Right lung (tissue), 5 donors: ENCODE measurements around the gene PLSCR1. TPM values are rescaled to one million over a fixed set of nuclear protein-coding genes. Genes with fewer than 3 reads are reported as not detected.
"Not testable (repeated sequence)": the region's sequence is repeated elsewhere in the genome, so short reads cannot be mapped to it uniquely, and the experiment has no call there.

Source experiments
- DNase-seq, 2 donors: peaks; one replicate each; pipeline ENCODE4 v3.0.0-alpha.2; 2013
- polyA plus RNA-seq, 5 donors: library from polyadenylated mRNA; unstranded; fragments of 120-200 nt; gene quantifications; one replicate each; pipeline versions ENCODE4 v1.2.1 to v1.2.3, GENCODE V29; 2013; ENCODE audit warnings: inconsistent platforms in 1 of 5, low replicate concordance in 1 of 5; ENCODE audit not compliant: insufficient read length in 5 of 5, insufficient read depth in 1 of 5

The PLSCR1 gene
- polyA plus RNA-seq, 5 donors, result 62.7 to 95.8 (median 85.1) TPM

DNA sequence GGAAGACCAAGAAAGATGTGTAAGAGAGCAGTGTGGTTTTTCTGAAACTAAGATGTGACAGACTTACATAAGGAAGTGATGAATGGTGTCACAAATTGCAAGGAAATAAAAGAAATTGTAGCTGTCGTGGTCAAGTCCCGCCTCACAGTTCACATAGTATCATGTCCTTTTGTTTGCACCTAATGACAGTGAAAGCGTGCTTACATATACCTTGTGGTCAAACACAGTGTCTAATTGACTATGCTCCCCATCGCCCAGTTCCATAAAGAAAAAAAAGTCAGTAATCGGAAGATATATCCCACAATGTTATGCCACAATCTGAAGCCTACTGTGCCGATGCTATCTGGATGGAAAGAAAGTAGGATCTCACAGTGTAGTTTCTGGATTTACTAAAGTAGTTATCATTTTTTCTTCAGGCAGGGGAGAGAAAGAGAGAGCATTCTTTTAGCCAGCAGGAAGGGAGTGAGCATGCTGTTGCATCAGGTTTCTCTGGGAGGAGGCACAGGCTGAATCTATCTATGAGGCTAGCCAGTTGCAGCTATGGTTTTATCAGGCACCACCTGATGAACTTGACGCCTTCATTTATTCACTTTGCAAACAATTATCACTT lies 9.8 kb upstream of the PLSCR1 start:
- DNase-seq, result no peak

DNA sequence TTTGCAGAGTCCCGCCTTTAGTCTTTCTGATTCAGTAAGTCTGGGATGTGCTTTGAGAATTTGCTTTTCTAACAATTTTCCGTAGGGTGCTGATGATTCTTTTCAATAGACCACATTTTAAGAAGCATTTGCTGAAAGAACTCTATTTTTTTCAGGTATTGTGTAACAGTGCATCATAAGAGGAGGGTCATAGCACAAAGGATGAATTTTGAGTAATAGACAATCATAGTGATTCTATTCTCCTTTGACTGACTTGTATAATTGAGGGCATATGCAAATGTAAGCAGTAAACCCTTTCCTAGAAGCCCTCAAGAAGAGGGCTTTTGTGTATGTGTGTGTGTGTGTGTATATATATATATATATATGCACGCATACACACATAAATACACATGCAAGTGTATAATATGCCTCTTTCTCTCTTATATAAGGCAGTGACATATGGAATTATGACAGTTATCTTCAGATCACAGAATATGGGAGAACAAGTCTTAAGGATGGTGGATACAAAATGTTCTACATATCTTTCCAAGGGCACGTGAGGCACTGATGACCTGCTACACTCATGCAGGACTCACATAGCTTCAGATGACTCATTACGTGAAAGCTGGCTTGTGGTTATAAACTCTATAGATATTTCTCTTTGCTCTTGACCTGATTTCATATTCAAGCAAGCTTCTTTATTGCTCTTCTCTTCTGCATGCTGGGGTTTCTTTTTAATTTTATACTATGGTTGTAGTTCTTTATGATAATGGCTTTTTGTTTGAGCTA lies 6.5 kb upstream of the PLSCR1 start:
- no peak for DNase-seq

- DNase-seq, result no peak
Observed at GRCh38 chr3:146550070-146550615, 5.7 kb upstream of the PLSCR1 start.

DNA sequence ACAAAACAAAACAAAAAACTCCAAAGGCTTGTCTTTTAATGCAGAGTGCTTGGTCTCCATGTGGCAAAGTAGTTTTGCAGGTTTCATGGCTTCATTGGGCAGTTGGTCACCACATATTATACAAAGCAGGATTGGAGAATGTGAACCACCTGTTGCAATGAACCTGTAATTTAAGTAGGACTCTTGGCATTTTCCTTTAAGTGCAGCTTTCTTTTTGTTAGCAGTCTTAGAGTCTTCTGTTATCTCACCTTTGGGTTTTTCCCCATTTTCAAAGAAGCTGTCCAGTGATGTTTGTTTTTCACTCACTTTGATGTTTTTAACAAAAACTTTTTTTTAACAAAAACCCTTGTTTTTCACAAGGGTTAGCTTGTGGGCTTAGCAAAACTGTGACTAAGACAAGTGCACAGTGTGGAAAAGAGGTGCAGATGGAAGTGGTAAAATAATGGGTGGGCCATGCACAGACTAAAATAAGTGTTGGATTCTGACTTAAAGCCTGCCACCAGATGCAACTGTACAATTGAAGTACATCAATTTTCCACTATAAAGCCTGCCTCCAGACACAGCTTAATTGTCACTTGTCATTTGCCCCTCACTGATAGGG lies 2.9 kb upstream of the PLSCR1 start:
- no peak for DNase-seq

DNA sequence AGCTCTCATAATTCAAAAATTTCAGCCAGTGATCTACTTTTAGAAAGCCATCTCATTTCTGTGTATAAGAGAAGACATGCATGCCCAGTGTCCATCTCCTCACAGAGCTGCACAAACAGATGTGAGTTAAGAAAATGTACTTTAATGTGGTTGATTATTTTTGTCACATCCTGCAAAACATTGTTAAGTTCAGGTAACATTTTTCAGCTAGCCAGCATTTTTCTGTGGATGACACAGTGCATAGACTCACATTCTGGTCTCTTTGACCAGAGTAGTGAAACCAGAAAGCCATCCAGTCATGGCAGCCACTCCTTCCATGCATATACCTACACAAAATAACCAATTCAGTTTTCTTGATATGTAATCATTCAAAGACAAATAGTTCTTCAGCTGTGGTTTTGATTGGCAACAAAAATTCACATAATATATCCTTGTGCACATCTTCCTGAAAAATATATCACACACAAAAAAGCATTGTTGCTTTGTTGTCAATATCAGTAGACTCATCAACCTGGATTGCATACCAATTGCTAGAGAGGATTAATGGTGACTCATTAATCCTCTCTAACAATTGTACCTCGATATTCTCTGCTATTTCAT lies 2.1 kb upstream of the PLSCR1 start:
- no peak for DNase-seq

- no peak for DNase-seq
Observed at GRCh38 chr3:146544929-146545528, 622 bp upstream of the PLSCR1 start.

GRCh38 chr3:146543461-146544001 lies 876 bp downstream of the PLSCR1 start:
- DNase-seq, result peak; percentile 58 to 61

DNA sequence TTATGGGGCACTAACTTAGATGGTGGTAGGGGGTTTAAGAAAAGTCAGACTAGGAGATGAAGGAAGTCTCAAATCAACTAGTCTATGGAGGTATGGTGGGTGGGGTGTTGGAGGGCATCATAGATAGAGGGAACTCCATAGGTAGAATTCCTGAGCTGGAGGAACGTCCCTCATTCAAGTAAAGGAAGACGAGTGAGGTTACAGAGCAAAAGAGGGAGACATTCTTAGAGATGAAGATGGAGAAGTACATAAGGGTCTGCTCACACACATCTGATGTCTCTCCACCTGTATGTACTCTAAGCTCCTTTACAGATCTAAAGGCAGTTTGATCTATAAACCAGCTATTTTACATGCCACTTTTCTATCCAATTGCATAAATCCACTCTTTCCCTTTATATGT lies 1.4 kb downstream of the PLSCR1 start:
- DNase-seq, result no peak

DNA sequence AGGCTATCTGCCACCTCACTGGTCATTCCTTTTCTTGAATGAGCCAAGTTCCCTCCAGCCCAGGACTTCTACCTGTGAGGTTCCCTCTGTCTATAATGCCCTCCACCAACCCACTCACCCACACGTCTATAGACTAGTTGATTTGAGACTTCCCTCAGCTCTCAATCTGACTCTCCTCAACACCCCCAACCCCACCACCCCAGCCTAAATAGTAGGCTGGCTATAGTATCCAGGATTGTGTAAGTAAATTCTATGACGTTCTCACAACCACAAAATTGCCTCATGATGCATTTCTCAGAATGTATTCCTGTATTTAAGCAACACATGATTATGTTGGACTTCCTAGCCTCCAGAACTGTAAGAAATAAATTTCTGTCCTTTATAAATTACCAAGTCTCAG lies 2.2 kb downstream of the PLSCR1 start:
- no peak for DNase-seq

GRCh38 chr3:146540978-146541377 lies 3.4 kb downstream of the PLSCR1 start:
- DNase-seq, result no peak

GRCh38 chr3:146540236-146540635 lies 4.2 kb downstream of the PLSCR1 start:
- no peak for DNase-seq

- no peak for DNase-seq
Observed at GRCh38 chr3:146539315-146539714, 5.1 kb downstream of the PLSCR1 start.

GRCh38 chr3:146537603-146538002 lies 6.8 kb downstream of the PLSCR1 start:
- no peak for DNase-seq

- no peak for DNase-seq
Observed at GRCh38 chr3:146536681-146537080, 7.7 kb downstream of the PLSCR1 start.

- DNase-seq, result no peak
Observed at GRCh38 chr3:146532406-146532805, 12.0 kb downstream of the PLSCR1 start.

- no peak for DNase-seq
Observed at GRCh38 chr3:146530609-146531008, 13.8 kb downstream of the PLSCR1 start.

DNA sequence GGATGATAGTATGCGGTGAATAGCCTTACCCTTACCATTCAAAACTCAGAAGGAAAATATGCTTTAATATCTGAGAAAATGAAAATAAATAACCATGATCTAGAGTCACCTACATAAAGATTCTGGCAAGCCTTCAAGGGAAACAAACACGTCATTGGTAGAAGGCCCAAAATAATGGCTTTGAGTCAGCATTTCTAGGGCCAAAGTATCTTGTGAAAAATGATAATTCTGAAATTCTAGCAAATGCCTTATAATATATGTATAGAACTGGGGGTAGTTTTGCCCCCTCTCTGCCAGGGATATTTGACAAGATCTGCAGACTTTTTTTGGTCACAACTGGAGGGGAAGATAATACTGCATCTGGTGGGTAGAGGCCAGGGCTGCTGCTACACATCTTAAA lies 15.4 kb downstream of the PLSCR1 start:
- no peak for DNase-seq

DNA sequence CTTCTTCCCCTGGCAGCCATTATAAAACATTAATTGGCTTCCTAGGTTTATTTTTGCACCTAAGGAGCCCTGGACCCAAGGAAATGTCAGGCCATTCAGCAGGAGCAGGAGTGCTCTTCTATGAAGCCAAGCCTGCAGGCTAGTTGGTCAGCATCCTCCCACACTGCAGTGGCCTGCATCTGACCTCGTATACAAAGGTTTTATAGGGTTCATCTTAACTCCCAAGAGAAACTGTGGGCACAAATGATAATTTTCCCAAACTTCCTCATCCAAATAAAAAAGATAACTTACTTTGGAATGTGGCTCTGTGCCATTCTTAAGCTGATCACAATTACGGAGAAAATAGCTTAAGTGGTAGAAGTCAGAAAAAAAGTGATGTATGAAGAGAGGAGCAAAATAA lies 19.4 kb downstream of the PLSCR1 start:
- no peak for DNase-seq

GRCh38 chr3:146523531-146523930 lies 20.9 kb downstream of the PLSCR1 start:
- no peak for DNase-seq

DNA sequence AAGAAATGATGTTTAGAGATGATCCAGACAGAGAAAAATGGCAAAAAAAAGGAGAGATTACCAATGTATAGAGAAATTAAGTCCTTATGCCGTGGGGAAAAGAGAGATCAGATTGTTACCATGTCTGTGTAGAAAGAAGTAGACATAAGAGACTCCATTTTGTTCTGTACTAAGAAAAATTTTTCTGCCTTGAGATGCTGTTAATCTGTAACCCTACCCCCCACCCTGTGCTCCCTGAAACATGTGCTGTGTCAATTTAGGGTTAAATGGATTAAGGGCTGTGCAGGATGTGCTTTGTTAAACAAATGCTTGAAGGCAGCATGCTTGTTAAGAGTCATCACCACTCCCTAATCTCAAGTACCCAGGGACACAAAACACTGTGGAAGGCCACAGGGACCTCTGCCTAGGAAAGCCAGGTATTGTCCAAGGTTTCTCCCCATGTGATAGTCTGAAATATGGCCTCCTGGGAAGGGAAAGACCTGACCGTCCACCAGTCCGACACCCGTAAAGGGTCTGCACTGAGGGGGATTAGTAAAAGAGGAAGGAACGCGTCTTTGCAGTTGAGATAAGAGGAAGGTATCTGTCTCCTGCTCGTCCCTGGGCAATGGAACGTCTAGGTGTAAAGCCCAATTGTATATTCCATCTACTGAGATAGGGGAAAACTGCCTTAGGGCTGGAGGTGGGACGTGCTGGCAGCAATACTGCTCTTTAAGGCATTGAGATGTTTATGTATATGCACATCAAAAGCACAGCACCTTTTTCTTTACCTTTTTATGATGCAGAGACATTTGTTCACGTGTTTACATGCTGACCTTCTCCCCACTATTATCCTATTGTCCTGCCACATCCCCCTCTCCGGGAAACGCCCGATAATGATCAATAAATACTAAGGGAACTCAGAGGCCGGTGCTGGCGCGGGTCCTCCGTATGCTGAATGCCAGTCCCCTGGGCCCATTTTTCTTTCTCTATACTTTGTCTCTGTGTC lies 21.9 kb downstream of the PLSCR1 start:
- DNase-seq, result not testable (repeated sequence)

- no peak for DNase-seq
Observed at GRCh38 chr3:146521394-146521793, 23.0 kb downstream of the PLSCR1 start.
